T-helper 2 cell treated with Interferon-gamma antibody and Interleukin-4, amounts not matched to agents 100 ng/mL and 5 ng/mL, for 36 hours (primary cell): ENCODE data around the gene HPCAL1. TPM values are rescaled to one million over a fixed set of nuclear protein-coding genes. Genes with fewer than 3 reads are reported as not detected.

Experiments
- intact Hi-C: fragments of 100-400 bp; cut with micrococcal nuclease; formaldehyde crosslinking; loops from one replicate; pipeline ENCODE4 v1.15.1; 2023
- total RNA-seq: library from RNA; stranded (reverse); gene quantifications from 2 replicates; pipeline ENCODE4 v1.2.3, GENCODE V29; 2022

Gene HPCAL1
- total RNA-seq, 1 donor from 2014 or later: 69.4 TPM

DNA sequence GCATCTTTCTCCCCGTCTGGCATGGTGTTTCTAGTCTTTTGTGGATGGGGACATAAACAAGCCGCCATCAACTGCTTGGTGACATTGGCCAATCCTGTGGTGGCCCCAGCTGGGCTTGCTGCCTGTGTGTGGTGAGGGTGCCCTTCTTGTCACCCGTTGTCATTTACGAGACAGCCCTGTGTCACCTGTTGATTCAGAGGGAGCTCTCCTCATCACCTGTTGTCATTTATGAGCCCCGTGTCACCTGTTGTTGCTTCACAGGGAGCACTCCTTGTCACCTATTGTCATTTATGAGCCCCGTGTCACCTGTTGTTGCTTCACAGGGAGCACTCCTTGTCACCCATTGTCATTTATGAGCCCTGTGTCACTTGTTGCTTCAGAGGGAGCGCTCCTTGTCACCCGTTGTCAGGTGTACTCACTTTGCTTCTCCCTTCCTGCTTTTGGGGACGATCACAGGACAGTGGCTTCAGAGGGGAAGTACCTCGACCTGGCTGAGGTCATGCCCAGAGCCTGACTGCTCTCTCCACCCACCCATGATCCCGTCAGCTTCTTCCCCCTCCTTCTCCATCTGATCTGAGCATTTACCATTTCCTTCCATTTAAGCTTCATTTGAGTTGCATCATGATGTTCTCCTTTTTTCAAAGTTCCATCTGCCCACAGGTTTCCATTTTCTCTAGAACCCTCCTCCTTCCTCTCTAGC lies 29.1 kb downstream of the HPCAL1 start:
- intact Hi-C loops: loop anchor here (1.0 kb wide), 4 partner anchors 30 to 212 kb away; partner anchors contain the start of gene HPCAL1

- intact Hi-C loops: no loop called here
Measured at GRCh38 chr2:10332402-10333246, 29.9 kb downstream of the HPCAL1 start.

DNA sequence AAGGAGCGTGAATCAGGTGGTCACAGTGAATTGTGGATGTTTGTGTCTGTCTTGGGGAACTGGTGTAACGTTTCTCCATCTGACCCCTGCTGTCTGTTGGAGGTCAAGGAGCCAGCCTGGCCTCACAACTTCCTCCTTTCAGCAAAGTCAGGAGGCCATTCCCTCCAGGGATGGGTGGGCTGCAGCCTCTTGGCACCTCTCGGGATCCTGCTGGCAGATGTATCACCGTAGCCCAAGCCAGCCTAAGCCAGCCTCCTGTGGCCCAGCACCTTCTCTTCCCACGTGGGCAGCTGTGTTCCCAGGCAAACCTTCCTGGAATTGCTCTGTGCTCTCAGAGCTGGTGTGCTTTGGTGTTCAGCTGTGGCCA lies 30.5 kb downstream of the HPCAL1 start:
- intact Hi-C loops: no loop called here

DNA sequence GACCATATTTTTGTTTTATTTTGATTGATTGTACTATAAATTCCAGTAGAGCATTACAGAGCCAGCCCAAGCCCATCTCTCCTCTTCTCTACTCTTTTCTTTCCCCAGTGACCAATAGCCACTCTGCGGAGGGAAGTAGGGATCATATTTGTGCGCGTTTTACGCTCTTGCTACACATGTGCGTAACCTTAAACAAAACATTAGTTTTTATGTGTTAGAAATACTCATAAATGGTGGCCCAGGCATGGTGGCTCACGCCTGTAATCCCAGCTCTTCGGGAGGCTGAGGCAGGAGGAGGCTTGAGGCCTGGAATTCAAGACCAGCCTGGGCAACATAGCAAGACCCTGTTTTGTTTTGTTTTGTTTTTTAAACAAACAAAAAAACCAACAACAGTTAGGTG lies 31.3 kb downstream of the HPCAL1 start:
- intact Hi-C loops: no loop called here

DNA sequence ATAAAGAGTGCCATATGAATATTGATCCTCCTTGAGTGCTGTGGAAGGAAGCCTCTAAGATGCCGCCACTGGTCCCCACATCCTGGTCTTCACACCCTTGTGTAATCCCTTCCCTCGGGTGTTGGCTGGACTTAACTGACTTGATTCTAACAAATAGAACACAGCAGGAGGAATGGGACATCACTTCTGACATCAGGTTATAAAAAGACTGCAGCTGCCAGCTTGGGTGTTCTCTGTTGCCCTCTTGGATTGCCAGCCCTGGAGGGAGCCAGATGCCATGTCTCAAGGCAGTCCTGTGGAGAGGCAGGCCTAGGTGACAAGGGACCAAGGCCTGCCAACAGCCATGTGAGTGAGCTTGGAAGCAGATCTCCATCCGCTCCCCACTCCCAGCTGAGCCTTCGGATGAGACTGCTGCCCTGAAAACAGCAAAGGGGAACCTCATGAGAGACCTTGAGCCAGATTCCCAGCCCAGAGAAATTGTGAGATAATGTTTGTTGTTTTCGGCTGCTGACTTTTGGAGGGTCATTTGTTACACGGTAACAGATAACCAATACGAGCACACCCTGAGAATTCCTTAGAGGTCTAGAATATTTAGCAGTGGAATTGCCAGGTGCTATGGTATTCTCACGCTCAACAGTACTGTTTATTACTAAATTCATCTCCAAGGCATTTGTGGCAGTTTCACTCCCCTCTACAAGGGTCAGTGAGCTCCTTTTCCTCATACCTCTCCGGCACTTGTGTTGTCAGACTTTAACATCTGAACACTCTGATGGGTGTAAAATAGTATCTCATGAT lies 32.5 kb downstream of the HPCAL1 start:
- intact Hi-C loops: no loop called here

- intact Hi-C loops: no loop called here
Measured at GRCh38 chr2:10336283-10336682, 33.6 kb downstream of the HPCAL1 start.

GRCh38 chr2:10337449-10338269 lies 35.0 kb downstream of the HPCAL1 start:
- intact Hi-C loops: no loop called here

- intact Hi-C loops: no loop called here
Measured at GRCh38 chr2:10338270-10339188, 35.8 kb downstream of the HPCAL1 start.

GRCh38 chr2:10339647-10340592 lies 37.2 kb downstream of the HPCAL1 start:
- intact Hi-C loops: no loop called here

DNA sequence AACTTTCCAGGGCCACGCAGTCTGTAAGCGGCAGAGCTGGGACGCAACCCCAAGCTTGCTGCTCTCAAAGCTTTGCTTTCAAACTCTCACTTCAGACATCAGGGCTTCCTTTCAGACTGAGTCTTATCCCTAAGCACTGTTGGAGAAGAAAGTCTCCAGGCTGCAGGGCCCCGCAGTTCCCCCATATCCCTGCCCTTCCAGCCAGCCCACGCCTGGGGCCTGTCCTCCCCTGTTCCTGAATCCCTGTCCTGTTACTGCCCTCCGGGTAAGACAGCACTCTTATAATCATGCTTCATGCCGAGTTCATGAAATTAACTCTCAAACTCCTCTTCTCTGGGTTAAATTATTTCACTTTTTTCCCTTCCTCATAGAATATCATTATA lies 37.9 kb downstream of the HPCAL1 start:
- intact Hi-C loops: no loop called here

DNA sequence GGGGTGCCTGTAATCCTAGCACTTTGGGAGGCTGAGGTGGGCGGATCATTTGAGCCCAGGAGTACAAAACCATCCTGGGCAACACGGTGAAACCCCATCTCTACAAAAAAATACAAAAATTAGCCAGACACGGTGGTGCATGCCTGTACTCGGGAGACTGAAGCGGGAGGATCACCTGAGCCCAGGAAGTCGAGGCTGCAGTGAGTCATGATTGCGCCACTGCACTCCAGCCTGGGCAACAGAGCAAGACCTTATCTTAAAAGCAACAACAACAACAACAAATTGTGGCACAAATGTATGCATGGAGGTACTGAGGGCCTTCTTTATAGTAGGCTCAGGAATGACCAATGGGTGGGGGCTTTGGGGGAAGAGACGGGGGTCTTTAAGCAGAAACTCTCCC lies 38.5 kb downstream of the HPCAL1 start:
- intact Hi-C loops: no loop called here

DNA sequence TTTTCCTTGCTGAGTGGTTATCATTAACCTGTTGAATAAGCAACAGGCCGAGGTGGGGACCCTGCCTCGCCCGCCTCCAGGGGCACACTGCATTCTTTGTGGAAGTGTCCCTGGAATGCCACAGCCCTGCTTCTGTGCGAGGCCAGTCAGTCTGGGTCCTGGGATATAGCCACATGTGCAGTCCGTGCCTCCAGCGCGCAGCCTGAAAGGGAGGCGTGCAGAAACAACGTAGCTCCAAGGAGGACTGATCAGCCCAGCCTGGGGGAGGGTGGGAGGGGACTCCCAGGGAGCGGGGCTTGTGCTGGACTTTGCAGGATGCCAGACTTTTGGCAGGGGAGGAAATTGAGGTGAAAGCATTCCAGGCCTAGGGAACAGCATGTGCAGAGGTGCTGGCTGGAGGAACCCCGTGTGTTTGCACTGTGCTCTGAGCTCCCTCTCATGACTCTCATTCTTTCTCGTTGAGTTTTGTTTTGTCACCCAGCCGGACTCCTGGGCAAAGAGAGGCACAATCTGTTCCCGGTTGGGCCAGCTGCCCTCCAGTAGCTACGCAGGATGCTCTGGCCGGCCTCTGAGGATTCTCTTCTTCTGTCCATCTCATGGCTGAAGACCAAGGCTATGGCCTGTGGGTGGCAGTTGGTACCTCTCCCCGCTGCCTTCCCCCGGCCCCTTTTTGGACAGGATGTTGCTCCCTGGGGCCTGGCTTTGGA lies 39.7 kb downstream of the HPCAL1 start:
- intact Hi-C loops: no loop called here

- intact Hi-C loops: no loop called here
Measured at GRCh38 chr2:10343191-10343590, 40.5 kb downstream of the HPCAL1 start.

DNA sequence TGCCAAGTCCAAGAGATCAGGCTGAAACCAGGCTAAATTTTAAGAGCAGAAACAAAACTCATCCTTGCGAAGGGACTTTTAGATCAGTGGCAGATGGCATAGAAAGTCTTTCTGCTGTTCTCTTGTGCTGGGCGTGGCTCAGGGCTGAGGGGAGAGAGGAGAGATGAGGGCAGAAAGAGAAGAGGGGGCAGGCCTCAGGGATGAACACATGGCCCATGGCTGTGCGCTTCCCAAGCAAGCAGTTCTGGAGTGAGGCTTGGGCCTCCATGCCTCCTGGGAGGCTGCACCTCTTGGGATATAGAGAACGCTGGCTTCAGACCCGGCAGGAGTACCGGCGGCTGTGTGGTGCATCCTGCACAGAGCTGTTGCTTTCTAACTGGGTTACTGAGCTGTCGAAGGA lies 41.0 kb downstream of the HPCAL1 start:
- intact Hi-C loops: no loop called here

- intact Hi-C loops: no loop called here
Measured at GRCh38 chr2:10344105-10345066, 41.7 kb downstream of the HPCAL1 start.

DNA sequence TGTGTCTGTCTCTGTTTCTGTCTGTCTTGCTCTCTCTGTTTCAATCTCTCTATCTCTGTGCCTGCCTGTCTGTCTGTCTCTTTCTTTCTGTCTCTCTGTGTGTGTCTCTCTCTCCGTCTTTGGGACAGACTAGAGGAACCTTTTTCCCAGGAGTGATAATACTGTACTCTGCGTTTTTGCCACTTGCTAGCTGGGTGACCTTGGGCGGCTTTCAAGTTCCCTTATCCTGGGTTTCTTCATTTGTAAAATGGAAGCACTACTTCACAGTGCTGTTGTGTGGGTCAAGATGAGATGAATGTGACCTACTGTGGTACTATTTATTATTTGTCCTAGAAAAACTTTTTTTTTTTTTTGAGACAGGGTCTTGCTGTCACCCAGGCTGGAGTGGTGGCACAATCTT lies 42.4 kb downstream of the HPCAL1 start:
- intact Hi-C loops: no loop called here

DNA sequence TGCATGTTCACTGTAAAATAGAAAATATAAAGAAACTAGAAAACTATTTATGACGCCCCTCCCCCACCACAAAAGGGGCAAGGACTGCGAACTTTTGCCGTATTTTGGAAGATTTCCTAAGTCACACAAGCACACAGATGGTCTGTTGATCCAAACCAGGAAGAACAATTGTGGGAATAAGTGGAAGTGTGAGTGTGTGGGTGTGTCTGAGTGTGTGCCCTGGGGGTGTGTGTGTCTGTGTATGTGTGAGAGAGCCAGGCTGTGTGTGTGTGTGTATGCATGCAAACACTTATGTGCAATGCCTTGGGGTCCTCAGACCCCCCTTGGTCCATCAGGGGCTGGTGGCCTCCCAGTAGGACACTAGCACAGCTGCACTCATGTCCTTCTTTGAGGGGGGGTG lies 43.1 kb downstream of the HPCAL1 start:
- intact Hi-C loops: no loop called here
